ENCODE results near the gene OR52B6.

The OR52B6 gene

DNA sequence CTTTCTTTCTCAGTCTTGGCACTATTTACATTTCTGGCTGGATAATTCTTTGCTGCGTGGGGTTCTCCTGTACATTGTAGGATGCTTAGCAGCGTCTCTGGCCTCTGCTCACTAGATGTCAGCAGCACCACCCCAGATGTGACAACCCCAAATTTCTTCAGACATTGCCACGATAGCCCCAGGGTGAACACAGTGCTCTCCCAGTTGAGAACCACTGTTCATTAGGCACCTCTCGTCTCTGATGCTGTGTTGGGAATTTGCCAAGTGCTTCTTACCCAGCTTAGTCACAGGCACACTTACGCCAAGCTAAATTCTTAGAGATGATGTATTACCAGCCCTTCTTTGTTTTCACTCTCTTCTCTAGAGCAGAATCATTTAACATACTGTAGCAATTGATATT lies 25.2 kb downstream of the OR52B6 start:
- TF ChIP-seq FOXM1 (IDR thresholded peaks at IDR 0.05; ENCODE audit: borderline replicate concordance, low read depth) (no peak), CEBPB (IDR thresholded peaks at IDR 0.05) (no peak), EGR1 (IDR thresholded peaks at IDR 0.05) (no peak), NFIC (IDR thresholded peaks at IDR 0.05) (no peak), TEAD4 (IDR thresholded peaks at IDR 0.05) (no peak), EP300 (IDR thresholded peaks at IDR 0.05; ENCODE audit: borderline replicate concordance) (no peak), TCF12 (IDR thresholded peaks at IDR 0.05; ENCODE audit: low read depth) (no peak), YY1 (IDR thresholded peaks at IDR 0.05; ENCODE audit: low read depth) (no peak), CREB1 (IDR thresholded peaks at IDR 0.05; ENCODE audit: low read depth) (no peak), RAD21 (IDR thresholded peaks at IDR 0.05; ENCODE audit: low read depth) (no peak), TAF1 (IDR thresholded peaks at IDR 0.05; ENCODE audit: low read depth) (no peak)

DNA sequence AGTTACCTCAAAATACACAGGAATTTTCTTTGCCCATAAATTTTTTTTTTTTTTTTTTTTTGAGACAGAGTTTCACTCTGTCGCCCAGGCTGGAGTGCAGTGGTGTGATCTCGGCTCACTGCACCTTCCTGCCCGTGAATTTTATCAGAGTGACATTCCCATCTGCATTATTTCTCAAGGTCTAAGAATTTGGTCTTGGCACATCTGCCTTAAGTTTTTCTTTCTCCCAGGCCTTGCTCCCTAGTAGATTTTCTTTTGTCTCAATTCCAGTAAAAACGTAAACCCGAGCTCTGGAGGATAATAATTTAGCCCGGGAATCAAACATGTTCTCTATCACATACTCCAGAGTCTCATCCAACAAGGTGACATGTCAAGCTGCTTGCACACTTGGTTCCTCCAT lies 28.1 kb downstream of the OR52B6 start:
- no peak for TF ChIP-seq CREB1 (IDR thresholded peaks at IDR 0.05; ENCODE audit: low read depth)
- TF ChIP-seq, protein P1, sequence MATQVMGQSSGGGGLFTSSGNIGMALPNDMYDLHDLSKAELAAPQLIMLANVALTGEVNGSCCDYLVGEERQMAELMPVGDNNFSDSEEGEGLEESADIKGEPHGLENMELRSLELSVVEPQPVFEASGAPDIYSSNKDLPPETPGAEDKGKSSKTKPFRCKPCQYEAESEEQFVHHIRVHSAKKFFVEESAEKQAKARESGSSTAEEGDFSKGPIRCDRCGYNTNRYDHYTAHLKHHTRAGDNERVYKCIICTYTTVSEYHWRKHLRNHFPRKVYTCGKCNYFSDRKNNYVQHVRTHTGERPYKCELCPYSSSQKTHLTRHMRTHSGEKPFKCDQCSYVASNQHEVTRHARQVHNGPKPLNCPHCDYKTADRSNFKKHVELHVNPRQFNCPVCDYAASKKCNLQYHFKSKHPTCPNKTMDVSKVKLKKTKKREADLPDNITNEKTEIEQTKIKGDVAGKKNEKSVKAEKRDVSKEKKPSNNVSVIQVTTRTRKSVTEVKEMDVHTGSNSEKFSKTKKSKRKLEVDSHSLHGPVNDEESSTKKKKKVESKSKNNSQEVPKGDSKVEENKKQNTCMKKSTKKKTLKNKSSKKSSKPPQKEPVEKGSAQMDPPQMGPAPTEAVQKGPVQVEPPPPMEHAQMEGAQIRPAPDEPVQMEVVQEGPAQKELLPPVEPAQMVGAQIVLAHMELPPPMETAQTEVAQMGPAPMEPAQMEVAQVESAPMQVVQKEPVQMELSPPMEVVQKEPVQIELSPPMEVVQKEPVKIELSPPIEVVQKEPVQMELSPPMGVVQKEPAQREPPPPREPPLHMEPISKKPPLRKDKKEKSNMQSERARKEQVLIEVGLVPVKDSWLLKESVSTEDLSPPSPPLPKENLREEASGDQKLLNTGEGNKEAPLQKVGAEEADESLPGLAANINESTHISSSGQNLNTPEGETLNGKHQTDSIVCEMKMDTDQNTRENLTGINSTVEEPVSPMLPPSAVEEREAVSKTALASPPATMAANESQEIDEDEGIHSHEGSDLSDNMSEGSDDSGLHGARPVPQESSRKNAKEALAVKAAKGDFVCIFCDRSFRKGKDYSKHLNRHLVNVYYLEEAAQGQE (IDR thresholded peaks at IDR 0.05; ENCODE audit: low read depth) = no peak
- TF ChIP-seq NFIC (IDR thresholded peaks at IDR 0.05) = no peak
- TF ChIP-seq TAF1 (IDR thresholded peaks at IDR 0.05; ENCODE audit: low read depth) = no peak
- TF ChIP-seq YY1 (IDR thresholded peaks at IDR 0.05; ENCODE audit: low read depth) = no peak

DNA sequence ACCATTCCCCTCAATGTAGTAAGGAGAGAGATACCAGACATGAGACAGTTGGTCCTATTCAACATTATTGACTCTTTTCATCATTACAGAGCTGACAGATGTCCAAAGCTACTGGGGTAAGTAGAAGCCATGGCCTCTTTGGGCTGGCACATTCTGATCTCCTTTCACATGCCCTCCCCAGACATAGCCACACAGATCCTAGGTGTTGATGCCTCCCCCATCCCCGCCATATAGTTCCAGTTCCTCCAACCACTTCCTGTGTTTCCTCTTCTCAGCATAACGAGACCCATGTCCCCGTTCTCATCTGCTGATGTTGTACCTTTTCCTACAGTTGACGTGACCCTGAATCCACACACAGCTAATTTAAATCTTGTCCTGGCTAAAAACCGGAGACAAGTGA lies 29.8 kb downstream of the OR52B6 start:
- TF ChIP-seq NFIC (IDR thresholded peaks at IDR 0.05) (no peak), FOXM1 (IDR thresholded peaks at IDR 0.05; ENCODE audit: borderline replicate concordance, low read depth) (no peak), TCF12 (IDR thresholded peaks at IDR 0.05; ENCODE audit: low read depth) (no peak), CREB1 (IDR thresholded peaks at IDR 0.05; ENCODE audit: low read depth) (no peak), TAF1 (IDR thresholded peaks at IDR 0.05; ENCODE audit: low read depth) (no peak), RAD21 (IDR thresholded peaks at IDR 0.05; ENCODE audit: low read depth) (no peak), EGR1 (IDR thresholded peaks at IDR 0.05) (no peak), ZBTB7A (IDR thresholded peaks at IDR 0.05; ENCODE audit: low read depth) (no peak), CEBPB (IDR thresholded peaks at IDR 0.05) (no peak), TEAD4 (IDR thresholded peaks at IDR 0.05) (no peak), EP300 (IDR thresholded peaks at IDR 0.05; ENCODE audit: borderline replicate concordance) (no peak)
- TF ChIP-seq, protein P2, sequence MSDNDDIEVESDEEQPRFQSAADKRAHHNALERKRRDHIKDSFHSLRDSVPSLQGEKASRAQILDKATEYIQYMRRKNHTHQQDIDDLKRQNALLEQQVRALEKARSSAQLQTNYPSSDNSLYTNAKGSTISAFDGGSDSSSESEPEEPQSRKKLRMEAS (IDR thresholded peaks at IDR 0.05) = no peak
- TF ChIP-seq, protein P3, sequence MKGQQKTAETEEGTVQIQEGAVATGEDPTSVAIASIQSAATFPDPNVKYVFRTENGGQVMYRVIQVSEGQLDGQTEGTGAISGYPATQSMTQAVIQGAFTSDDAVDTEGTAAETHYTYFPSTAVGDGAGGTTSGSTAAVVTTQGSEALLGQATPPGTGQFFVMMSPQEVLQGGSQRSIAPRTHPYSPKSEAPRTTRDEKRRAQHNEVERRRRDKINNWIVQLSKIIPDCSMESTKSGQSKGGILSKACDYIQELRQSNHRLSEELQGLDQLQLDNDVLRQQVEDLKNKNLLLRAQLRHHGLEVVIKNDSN (IDR thresholded peaks at IDR 0.05) = no peak
- TF ChIP-seq, protein P1 (IDR thresholded peaks at IDR 0.05; ENCODE audit: low read depth) = no peak

DNA sequence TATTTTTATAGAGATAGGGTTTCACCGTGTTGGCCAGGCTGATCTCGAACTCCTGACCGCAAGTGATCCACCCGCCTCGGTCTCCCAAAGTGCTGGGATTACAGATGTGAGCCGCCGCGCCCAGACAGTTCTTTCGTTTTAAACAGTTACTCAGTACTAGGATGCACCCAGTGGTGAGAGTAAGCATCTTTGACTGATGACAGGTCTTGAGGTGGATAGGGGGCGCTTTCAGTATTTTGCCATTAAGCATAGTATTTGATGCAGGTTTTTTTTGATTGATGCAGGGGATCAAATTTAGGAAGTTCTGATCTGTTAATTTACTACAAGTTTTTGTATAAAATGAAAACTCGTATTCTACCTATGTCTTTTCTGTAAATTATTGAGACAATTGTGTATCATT lies 30.9 kb downstream of the OR52B6 start:
- TF ChIP-seq FOXM1 (IDR thresholded peaks at IDR 0.05; ENCODE audit: borderline replicate concordance, low read depth) (no peak), CREB1 (IDR thresholded peaks at IDR 0.05; ENCODE audit: low read depth) (no peak), NFIC (IDR thresholded peaks at IDR 0.05) (no peak), EGR1 (IDR thresholded peaks at IDR 0.05) (no peak)

DNA sequence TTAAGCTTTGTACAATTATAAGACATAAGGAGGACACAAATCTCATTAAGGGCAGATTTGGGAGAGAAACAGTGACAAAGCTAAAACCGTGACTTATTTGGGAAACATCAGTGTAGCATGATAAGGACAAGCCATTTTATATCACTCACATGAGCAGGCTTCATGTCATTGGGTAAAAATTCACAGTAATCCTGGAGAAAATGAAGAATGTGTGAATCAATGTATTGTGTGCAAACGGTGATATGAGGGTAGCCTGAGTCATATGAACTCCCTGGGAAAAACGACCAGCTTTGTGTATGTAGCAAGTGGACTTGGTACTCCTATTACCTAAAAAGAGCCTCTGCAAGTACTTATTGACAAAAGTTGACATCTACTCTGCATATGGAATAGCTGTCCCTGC lies 38.1 kb downstream of the OR52B6 start:
- TF ChIP-seq EGR1 (IDR thresholded peaks at IDR 0.05) = no peak
- TF ChIP-seq, protein P2 (IDR thresholded peaks at IDR 0.05) = no peak
- TF ChIP-seq, protein P3 (IDR thresholded peaks at IDR 0.05) = no peak
- TF ChIP-seq YY1 (IDR thresholded peaks at IDR 0.05; ENCODE audit: low read depth) = no peak
- TF ChIP-seq, protein P1 (IDR thresholded peaks at IDR 0.05; ENCODE audit: low read depth) = no peak
- TF ChIP-seq FOXM1 (IDR thresholded peaks at IDR 0.05; ENCODE audit: borderline replicate concordance, low read depth) = no peak
- no peak for TF ChIP-seq TCF12 (IDR thresholded peaks at IDR 0.05; ENCODE audit: low read depth)
- no peak for TF ChIP-seq TAF1 (IDR thresholded peaks at IDR 0.05; ENCODE audit: low read depth)
- no peak for TF ChIP-seq CREB1 (IDR thresholded peaks at IDR 0.05; ENCODE audit: low read depth)
- TF ChIP-seq RAD21 (IDR thresholded peaks at IDR 0.05; ENCODE audit: low read depth) = no peak
- TF ChIP-seq ZBTB7A (IDR thresholded peaks at IDR 0.05; ENCODE audit: low read depth) = no peak
- no peak for TF ChIP-seq NFIC (IDR thresholded peaks at IDR 0.05)
- TF ChIP-seq TEAD4 (IDR thresholded peaks at IDR 0.05) = no peak
- TF ChIP-seq EP300 (IDR thresholded peaks at IDR 0.05; ENCODE audit: borderline replicate concordance) = no peak
- no peak for TF ChIP-seq CEBPB (IDR thresholded peaks at IDR 0.05)
